ENCODE results near the gene CEP128.

- TF ChIP-seq CTCF (conservative IDR thresholded peaks at IDR 0.05) (no peak), EZH2 (IDR thresholded peaks at IDR 0.05; ENCODE audit: low read depth) (no peak)
Measured at GRCh38 chr14:80978403-80978802, 36.9 kb upstream of the CEP128 start.

All from PC-9 (cell line).